Measurements from ENCODE around the gene TIAM2.

- TF ChIP-seq CTCF (IDR thresholded peaks at IDR 0.05; ENCODE audit: borderline replicate concordance, extremely low read depth, low read length, poor library complexity, severe bottlenecking) (no peak), EZH2 (IDR thresholded peaks at IDR 0.05; ENCODE audit: borderline replicate concordance, low read depth, low read length, severe bottlenecking) (no peak)
These were observed 32.4 kb upstream of the TIAM2 start for GRCh38 chr6:154962753-154963152.

Measured in DND-41 (cell line).